ENCODE results near the gene MGRN1.
A peak's percentile ranks its signal among the peaks of the same experiment; 100 is the strongest.

MGRN1 gene

DNA sequence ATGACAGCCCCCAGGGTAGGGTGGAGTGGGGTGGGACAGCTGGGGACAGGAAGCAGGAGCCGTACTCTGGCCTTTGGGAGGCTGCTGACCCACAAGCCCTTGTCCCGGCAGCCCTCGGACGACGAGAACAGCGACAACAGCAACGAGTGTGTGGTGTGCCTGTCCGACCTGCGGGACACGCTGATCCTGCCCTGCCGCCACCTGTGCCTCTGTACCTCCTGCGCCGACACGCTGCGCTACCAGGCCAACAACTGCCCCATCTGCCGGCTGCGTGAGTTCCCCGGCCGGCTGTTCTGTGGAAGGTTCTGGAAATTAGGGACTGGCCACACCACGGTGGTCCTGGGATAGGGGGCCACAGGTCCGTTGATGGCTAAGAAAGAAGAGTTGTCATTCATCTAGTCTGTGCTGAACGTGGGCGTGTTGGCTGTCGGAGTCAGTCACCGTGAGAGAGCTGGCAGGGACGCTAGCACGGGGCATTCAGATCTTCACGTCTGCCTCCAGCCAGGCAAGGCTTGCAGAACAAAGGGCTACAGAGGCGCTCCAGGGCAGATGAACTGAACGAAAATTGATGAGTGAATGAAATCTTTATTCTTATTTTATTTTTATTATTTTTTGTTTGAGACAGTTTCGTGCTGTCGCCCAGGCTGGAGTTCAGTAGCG, 48.9 kb downstream of the MGRN1 start:
- DNase-seq (ENCODE audit: low read depth in 1 of 2, low spot score in 1 of 2) = no peak

DNA sequence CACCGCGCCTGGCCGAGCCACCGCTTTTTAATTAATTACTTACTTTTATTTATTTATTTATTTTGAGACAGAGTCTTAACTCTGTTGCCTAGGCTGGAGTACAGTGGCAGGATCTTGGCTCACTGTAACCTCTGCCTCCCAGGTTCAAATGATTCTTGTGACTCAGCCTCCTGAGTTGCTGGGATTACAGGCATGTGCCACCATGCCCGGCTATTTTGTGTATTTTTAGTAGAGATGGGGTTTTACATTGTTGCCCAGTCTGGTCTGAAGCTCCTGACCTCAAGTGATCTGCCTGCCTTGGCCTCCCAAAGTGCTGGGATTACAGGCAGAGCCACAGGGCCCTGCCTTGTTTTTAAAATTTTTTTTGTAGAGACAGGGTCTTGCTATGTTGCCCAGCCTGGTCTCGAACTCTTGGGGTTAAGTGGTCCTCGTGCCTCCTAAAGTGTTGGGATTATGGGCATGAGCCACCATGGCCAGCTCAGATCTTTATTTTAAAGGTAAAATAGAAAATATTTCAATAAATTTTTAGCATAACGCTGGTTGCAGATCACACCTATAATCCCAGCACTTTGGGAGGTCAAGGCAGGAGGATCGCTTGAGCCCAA, 50.4 kb downstream of the MGRN1 start:
- no peak for DNase-seq (ENCODE audit: low read depth in 1 of 2, low spot score in 1 of 2)

DNA sequence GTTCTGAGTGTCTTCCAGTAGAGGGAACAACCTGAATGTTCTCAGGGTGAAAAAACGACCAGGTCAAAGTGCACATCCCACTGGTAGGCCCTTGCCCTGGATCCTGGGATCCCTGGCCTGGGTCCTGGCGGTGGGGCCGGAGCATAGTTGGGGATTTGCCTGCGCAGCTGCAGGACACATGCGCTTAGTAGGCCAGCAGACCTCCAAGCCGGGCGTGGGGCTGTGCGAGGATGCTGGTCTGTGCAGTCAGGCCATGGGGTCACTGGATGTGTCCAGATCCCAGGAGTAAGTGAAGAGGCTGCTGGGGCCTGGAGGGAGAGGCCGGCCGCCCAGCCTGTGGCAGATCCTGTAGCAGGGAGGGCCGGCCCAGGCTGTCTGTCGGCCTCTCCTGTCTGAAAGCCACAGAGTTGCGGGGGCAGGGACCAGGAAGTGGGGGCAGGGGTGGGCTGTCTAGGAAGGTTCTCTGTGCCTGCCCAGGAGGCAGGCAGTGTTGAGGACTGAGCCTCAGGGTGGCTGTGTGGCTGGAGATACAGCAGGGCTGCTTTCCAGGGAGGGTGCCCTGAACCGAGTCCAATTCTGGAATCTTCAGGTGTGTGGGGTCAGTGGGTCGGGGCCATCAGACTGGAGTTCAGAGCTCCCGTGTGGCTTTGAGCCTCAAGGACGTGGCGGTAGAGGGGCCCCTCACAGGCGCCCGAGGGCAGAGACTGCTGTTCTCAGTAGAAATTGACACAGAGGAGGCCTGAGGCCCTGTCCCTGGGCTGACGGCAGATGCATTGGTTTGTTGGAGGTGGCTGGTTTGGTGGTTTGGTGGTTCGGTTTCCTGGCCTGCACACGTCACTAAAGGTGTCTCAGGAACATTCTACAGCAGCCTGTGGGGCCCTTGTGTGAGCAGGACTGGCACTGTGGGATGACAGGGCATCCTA, 51.5 kb downstream of the MGRN1 start:
- peak in 1 of 2 donors; percentile 41 for DNase-seq (ENCODE audit: low read depth in 1 of 2, low spot score in 1 of 2)

DNA sequence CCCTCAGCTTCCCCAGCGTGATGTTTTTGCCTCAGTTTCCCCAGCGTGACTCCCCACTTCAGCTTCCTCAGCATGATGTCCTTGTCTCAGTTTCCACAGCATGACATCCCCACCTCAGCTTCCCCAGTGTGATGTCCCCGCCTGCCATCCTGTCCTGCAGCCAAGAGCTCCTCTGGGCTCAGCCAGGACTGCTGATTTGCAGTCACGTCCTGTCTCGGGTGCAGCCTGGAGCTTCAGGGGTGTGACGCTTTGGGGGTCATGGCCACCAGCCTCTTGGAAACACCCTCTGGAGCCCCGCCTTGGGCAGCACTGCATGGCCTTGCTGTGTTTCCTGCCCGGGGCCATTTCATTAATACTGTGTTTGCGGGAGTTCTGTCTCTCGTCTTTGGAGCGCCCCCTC, 52.2 kb downstream of the MGRN1 start:
- no peak for DNase-seq (ENCODE audit: low read depth in 1 of 2, low spot score in 1 of 2)

DNA sequence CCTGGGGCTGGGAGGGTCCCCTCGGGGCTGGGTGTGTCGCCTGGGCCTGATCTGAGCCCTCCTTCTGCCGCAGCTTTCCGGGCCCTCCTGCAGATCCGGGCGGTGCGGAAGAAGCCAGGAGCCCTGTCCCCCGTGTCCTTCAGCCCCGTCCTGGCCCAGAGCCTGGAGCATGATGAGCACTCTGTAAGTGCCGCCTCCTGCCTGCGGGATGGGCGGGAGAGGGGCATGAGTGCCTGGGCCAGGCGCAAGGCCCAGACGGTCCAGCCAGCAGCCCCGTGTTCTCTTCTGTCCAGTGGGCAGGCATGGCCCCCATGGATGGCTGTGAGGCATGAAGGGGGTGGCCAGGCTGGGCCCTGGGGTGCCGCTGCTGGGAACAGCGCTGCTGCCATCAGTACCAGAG, 52.8 kb downstream of the MGRN1 start:
- DNase-seq (ENCODE audit: low read depth in 1 of 2, low spot score in 1 of 2) = no peak

DNA sequence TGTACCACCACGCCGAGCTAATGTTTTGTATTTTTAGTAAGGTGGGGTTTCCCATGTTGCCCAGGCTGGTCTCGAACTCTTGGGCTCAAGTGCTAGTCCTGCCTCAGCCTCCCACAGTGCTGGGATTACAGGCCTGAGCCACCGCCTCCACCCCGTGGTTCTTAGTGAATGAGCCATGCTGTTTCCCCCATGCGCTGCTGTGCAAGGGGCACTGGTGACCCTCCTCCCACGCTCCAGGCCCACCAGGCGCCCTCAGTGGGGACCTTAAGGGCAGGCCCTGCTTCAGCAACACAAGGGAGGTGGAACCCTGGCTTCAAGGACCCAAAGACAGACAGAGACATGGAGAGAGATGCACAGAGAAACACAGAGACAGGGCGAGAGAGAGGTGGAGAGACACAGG, 53.4 kb downstream of the MGRN1 start:
- DNase-seq (ENCODE audit: low read depth in 1 of 2, low spot score in 1 of 2) = no peak

DNA sequence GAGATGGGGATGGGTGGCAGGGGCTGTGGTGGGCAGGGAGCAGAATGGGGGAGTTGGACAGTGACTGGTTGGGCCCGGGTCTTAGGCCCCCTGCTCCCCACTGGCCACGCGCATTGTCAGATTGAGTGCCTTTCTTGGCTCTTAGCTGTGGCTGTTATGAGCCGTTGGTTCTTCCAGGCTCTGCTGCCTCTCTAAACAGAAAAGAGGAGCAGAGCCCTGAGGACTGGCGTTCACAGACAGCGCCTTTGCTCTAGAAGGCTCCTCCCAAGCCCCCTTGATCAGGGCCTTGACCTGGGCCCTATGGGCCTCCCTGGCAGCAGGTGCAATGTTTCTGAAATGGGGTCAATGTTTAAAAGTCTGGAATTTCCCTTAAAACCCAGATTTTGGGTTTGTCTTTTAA, 54.0 kb downstream of the MGRN1 start:
- DNase-seq (ENCODE audit: low read depth in 1 of 2, low spot score in 1 of 2) = no peak

DNA sequence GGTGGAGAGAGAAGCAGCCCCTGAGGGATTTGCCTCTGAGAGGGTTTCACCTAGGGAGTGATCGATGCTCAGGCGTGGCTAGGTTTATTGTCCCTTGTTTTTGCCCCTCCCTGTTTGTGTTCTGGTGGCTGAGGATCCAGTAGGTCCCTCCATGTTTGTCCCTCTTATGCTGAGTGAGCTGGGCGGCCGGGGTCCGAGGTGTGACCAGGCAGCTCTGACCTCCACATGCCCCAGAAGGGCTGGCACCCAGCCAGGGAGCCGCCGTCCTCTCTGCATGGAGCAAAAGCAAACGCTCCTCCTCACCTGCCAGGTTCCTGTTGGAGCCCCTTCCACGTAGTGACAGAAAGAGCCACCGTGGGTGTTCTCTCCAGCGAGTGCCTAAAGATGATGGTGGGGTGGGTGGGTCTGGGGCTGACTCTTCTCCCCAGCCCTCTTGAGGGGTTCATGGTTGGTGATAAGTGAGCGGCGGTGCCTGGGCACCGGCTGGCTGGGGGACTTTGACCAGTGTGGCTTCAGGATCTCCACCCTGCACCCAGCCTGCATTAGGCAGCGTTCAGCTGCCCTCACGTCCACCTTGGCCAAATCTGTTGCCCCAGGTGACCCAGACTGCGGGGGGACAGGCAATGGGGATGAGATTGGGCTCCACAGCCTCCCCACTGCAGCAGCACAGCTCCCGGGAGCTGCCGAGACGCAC, 54.7 kb downstream of the MGRN1 start:
- no peak for DNase-seq (ENCODE audit: low read depth in 1 of 2, low spot score in 1 of 2)

DNA sequence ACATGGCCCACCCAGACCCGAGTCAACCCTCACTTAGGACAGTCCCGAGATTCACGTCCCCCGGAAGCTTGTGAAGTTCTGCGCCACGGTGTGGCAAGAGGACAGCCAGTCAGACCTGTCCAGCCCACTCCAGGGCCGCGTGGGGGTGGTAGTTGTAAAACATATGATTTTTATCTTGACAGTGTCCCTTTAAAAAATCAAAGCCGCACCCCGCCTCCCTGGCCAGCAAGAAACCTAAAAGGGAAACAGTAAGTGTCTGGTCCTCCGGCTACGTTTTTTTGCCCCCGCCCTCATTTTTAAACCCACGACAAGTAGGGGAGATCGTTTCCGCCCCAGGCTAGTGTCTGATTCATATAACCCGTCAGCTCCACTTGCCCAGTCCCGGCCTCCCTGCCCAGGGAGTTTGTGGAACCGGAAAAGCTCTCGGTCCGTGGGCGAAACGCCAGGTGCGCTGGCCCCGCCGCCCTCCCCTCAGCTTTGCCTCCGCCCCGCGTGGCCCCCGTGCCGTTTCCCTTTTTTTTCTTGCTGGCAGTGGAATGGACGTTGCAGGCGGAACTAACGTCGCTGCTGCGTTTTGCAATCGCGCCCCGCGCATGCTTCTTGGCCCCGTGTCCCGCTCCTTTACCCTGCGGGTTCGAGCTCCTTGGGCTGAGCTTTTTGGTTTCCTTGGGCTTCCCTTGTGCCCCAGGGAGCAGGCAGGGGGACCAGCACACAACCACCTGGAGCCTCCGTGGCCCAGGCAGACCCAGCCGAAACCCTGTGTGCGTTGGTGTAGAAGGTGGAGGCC, 55.4 kb downstream of the MGRN1 start:
- DNase-seq (ENCODE audit: low read depth in 1 of 2, low spot score in 1 of 2) = no peak

DNA sequence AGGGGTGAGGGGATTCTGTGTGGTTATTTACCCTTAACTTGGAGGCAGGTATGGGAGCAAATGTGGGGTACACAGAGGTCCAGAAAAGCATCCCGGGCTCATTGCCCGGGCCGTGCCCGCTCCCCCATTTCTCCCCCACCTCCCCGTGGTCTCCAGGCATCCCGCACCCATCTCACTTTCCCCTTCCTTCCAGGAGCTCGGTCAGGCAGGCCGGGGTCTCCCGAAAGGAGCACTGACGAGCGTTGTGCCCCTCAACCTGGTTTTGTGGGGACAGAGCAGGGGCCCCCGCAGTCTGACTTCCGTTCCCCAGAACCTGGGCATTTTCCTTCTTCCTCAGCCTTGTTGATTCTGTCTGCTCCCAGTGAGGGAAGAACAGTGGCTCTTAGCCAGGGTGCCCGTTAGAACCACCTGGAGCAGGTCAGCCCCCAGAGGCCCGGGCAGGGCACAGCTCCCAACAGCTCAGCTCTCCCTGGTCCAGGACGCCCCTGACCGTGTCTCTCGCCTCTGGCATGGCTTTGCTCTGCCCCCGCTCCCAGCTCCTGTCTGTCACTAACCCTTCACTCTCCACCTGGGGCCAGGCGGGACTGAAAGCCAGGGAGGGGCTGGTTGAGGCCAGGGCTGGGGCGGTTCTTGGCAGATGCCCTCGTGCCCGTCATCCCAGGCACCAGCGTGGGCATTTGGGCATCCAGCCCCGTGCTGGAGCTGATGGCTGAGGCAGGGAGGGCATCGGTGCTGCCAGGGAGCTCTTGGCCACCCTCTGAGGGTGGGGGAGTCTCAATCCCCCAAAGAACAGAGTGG, 56.2 kb downstream of the MGRN1 start:
- DNase-seq (ENCODE audit: low read depth in 1 of 2, low spot score in 1 of 2) = no peak

DNA sequence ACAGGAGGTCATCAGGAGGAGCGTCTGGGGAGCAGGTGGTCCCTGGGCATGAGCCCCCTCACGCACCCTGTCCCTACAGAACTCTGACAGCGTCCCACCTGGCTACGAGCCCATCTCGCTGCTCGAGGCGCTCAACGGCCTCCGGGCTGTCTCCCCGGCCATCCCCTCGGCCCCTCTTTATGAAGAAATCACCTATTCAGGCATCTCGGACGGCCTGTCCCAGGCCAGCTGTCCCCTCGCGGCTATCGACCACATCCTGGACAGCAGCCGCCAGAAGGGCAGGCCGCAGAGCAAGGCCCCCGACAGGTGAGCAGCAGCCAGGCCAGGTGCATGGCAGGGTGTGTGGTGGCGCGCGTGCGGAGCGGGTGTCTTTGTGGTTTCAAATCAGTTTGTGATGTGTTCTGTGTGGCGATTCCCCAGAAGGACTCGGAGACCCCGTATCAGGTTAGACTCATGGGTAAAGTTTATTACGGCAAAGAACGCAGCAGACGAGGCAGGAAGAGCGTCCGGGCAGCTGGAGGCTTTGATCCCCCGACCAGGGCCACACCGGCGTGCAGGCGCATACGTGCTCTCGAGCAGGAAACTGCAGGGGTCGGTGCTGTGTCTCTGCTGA, 57.0 kb downstream of the MGRN1 start:
- DNase-seq (ENCODE audit: low read depth in 1 of 2, low spot score in 1 of 2) = no peak

DNA sequence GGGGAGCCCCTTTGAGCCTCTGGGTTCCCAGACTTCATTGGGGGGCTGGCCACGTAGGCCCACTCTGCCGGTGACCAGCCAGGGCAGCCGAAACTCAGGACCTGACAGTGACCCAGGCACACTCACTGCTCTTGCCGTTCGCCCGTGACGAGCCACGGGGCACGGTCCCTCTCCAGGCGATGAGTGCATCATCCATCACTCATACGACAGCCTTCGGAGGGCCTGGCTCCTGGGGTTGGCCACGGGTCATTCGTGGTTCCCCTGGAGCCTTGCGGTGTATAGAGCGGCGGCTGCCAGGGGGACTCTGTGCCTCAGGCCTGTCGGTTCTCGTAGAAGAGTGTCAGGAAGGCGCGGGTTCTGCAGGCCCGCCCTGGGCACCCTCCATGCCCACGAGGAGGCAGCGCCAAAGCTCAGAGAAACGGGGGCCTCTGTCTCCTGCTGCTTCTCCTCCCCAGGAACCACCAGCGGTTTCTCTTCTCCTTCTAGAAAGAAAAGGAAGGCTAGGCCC, 57.5 kb downstream of the MGRN1 start:
- DNase-seq (ENCODE audit: low read depth in 1 of 2, low spot score in 1 of 2) = no peak

DNA sequence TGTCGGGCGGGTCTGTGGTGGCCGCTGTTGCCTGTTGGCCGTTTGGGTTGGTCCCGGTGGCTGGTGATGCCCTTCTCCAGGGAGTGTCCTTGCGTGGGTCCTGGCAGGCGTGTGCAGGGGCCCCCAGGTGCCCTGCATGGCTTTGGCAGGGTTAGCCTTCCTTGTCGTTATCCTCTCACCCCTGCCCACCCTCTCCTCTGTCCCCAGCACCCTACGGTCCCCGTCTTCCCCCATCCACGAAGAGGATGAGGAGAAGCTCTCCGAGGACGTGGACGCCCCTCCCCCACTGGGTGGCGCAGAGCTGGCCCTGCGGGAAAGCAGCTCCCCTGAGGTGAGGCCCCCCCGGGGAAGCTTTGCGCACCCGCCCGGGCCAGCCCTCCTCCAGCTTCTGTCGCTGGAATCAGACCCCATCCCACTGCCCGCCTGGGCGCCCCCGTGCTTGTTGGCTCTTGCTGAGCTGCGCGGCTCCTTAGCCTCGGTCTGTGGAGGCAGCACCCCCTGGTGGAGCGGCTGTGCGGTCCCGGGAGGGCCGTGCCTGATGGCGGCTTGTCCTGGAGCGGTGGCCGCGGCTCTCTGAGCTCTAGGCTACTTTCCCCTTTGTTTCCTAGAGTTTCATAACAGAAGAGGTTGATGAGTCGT, 58.1 kb downstream of the MGRN1 start:
- DNase-seq (ENCODE audit: low read depth in 1 of 2, low spot score in 1 of 2) = no peak

DNA sequence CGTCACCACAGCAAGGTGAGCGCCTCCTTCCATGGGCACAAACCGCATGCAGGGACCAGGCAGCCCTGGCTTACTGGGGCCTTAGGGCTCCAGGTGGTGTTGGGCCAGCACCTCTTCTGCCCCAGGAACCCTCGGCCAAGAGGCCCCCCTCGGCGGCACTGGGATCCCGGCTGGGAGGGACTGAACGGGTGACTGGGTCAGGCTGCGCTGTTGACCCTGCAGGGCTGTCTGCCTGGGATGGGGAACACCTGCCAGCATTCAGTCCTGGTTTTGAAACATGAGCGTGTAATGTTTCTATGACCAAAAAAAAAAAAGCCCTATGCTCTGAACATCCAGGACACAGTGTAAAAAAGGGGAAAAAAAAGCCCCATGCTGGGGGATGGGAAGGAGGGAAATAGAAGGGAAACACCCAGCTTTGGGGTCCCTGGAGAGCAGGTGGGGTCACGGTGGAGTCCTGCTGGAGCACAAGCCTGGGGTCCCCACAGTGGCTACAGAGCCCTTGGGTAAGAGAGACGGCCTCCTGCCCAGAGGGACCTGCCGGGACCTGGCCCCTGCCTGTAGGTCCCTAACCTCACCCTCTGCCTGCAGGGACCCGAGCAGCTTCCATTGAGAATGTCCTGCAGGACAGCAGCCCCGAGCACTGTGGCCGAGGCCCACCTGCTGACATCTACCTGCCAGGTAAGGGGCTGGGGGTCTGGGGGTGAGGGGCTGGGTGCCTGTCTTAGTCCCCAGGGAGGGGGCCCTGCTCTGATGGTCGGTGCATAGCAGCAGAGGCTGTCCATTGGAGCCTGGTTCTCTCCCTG, 58.8 kb downstream of the MGRN1 start:
- no peak for DNase-seq (ENCODE audit: low read depth in 1 of 2, low spot score in 1 of 2)

DNA sequence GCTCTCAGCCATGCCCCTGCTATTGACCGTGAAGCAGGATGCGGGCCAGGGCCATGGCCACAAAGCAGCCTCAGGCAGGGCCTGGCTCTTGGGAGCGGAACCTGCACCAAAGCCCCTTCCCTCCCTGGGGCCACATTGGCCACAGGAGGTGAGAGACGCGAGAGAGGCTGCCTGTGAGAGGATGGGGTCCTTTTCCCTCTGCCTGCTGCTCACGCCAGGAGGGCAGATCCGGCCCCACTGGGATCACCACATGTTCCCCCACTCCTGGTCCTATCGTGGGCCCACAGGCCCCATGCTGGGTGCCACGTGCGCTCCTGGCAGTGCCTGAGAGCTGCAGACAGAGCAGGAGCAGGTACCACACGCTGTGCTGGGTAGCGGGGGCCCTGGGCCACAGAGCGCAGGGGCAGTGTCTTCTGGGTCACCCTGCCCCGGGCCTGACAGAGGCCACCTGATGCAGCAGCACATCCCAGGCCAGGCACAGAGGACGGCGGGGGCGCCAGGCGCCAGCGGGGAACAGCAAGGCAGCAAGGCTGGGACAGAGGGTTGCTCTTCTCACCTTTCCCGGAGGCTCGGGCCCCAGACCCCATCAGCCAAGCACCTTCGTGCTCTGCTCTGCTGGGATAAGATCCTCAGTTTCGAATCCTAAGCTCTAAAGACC, 59.6 kb downstream of the MGRN1 start:
- no peak for DNase-seq (ENCODE audit: low read depth in 1 of 2, low spot score in 1 of 2)

DNA sequence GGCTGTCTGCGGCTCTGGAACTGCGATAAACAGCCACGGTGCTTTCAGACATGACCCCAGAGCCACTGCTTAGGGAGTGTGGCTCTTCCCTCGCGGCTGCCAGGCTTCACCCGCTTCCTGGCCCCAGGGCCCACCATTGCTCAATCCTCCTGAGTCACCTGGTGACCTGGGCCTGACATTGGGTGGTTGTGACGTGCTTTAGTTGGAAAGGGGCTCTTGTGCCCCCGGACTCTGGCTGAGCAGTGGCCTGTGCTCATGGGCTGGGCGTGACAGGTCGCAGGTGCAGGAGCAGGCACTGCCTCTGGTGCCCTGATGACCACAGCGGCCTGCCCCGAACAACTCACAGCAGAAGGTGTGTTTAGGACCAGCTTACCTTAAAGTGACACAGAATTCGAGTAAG, 60.1 kb downstream of the MGRN1 start:
- DNase-seq (ENCODE audit: low read depth in 1 of 2, low spot score in 1 of 2) = no peak

DNA sequence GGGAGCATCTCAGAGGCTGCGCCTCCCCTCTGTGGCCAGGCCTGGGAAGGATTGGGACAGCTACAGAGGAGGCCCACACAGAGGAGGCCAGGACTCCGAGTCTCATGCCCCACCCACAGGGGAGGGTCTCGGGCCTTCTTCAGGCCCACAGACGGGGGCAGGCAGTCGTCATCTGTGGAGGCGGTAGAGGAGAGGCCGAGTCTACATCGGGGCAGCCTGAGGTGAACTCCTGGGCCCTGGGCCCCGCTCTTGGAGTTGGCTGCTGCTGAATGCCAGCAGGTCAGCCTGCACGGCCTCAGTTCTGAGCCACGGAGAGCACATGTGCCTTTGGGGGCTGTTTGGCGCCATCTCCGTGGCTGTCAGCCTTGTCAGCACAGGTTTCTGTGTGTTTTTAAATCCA, 60.7 kb downstream of the MGRN1 start:
- DNase-seq (ENCODE audit: low read depth in 1 of 2, low spot score in 1 of 2) = no peak

Measured in stimulated activated CD4-positive, alpha-beta T cell treated with anti-CD3 and anti-CD28 coated beads, Interleukin-15, amount 100 ng/mL, for 1 hour (primary cell).